HG03103 (cell line): ENCODE results near the gene SPECC1L.

ENCODE experiments used
- ATAC-seq: cut with Tn5 transposase; IDR thresholded peaks from one replicate; pipeline ENCODE4 v1.9.1; 2021; ENCODE audit warnings: low read depth; ENCODE audit not compliant: unreplicated experiment

The SPECC1L gene

DNA sequence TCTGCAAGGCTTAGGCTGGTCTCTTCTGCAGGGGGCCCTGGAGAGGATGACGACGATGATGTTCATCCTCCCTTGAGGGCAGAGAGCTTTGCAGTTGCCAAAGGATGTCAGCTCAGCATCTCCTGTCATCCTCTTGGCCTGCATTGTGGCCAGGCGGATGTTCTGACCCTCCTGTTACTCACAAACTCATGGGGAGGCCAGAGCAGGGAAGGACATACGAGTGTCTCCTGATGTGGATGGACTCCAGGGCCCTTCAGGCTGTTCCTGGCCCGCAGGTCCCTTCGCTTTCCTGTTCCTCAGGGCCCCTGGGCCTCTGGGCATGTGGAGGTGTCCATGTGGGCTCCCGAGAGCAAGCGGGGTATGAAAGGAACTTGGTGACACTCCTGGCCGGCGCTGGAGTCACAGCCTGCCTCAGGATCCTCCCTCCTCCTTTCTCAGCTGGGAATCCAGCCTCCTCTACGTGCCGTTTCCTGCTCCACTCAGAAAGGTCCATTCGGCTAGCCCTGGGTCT lies 165.3 kb downstream of the SPECC1L start:
- ATAC-seq: no peak

- ATAC-seq: no peak
Measured at GRCh38 chr22:24436553-24436952, 165.9 kb downstream of the SPECC1L start.

DNA sequence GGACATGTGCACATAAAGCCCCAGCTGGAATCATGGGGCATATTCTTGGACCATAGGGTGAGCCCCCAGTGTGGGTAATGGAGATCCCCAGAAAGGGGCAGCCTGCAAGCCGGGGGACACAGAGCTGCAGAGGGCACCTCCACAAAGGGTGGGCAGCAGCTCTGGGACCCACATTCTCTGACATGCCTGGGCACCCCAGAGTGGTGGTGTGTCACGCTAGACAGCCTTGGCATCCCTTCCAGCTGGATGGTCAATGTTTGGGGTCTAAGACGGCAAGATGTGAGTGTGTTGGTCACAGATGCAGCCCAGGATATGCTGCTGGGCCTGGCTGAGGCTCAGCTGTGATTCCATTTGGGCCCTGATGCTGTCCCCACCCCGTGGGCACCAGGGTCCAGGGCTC lies 166.5 kb downstream of the SPECC1L start:
- ATAC-seq: no peak

GRCh38 chr22:24437741-24438328 lies 167.2 kb downstream of the SPECC1L start:
- ATAC-seq: no peak

- no peak for ATAC-seq
Measured at GRCh38 chr22:24440270-24440717, 169.7 kb downstream of the SPECC1L start.

DNA sequence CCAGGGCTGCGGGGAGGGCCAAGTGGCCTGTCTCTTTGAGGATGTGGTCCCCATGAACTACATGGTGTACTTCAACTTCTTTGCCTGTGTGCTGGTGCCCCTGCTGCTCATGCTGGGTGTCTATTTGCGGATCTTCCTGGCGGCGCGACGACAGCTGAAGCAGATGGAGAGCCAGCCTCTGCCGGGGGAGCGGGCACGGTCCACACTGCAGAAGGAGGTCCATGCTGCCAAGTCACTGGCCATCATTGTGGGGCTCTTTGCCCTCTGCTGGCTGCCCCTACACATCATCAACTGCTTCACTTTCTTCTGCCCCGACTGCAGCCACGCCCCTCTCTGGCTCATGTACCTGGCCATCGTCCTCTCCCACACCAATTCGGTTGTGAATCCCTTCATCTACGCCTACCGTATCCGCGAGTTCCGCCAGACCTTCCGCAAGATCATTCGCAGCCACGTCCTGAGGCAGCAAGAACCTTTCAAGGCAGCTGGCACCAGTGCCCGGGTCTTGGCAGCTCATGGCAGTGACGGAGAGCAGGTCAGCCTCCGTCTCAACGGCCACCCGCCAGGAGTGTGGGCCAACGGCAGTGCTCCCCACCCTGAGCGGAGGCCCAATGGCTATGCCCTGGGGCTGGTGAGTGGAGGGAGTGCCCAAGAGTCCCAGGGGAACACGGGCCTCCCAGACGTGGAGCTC lies 170.2 kb downstream of the SPECC1L start:
- ATAC-seq: no peak

DNA sequence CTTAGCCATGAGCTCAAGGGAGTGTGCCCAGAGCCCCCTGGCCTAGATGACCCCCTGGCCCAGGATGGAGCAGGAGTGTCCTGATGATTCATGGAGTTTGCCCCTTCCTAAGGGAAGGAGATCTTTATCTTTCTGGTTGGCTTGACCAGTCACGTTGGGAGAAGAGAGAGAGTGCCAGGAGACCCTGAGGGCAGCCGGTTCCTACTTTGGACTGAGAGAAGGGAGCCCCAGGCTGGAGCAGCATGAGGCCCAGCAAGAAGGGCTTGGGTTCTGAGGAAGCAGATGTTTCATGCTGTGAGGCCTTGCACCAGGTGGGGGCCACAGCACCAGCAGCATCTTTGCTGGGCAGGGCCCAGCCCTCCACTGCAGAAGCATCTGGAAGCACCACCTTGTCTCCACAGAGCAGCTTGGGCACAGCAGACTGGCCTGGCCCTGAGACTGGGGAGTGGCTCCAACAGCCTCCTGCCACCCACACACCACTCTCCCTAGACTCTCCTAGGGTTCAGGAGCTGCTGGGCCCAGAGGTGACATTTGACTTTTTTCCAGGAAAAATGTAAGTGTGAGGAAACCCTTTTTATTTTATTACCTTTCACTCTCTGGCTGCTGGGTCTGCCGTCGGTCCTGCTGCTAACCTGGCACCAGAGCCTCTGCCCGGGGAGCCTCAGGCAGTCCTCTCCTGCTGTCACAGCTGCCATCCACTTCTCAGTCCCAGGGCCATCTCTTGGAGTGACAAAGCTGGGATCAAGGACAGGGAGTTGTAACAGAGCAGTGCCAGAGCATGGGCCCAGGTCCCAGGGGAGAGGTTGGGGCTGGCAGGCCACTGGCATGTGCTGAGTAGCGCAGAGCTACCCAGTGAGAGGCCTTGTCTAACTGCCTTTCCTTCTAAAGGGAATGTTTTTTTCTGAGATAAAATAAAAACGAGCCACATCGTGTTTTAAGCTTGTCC lies 171.0 kb downstream of the SPECC1L start:
- ATAC-seq: no peak

- no peak for ATAC-seq
Measured at GRCh38 chr22:24442352-24442744, 171.7 kb downstream of the SPECC1L start.

DNA sequence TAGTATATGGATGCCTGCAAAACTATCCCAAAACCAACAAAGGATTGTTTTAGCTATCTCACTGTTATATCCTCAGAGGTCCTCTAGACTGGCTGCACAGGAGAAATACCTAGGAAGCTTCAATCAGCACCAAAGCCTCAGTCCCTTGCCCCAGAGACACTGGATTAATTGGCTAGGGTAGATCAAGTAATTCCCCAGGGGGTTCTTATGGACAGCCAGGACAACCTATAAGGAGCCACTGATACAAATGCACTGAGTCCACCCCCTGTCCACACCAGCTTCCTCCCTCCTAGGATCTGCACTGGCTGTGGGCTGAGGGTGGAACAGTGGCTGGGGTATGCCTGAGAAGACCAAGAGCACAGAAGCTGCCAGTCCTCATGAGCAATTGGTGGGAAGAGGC lies 173.0 kb downstream of the SPECC1L start:
- ATAC-seq: no peak

GRCh38 chr22:24444251-24444650 lies 173.6 kb downstream of the SPECC1L start:
- ATAC-seq: no peak

GRCh38 chr22:24444729-24445466 lies 174.3 kb downstream of the SPECC1L start:
- ATAC-seq: no peak

GRCh38 chr22:24445481-24446259 lies 175.0 kb downstream of the SPECC1L start:
- no peak for ATAC-seq

GRCh38 chr22:24446260-24446611 lies 175.6 kb downstream of the SPECC1L start:
- no peak for ATAC-seq

GRCh38 chr22:24450610-24451009 lies 180.0 kb downstream of the SPECC1L start:
- no peak for ATAC-seq

- ATAC-seq: no peak
Measured at GRCh38 chr22:24451162-24451561, 180.5 kb downstream of the SPECC1L start.

DNA sequence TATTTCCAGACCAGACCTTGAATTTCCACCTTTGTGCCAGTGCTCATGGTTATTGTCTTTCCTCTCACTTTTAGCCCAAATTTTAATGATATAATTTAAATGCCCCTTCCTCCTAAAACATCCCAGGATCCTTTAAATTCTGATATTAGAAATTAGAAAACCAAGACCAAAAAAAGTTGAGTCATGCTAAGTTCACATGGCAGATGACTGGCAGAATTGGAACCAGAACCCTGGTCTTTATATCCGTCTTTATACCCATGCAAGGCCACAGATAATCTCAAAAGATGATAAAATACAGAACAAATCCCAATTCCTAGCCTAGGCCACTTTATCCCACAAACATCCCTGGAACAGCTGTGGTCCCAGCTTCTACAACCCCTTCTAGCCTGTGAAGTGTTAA lies 183.2 kb downstream of the SPECC1L start:
- no peak for ATAC-seq

GRCh38 chr22:24455039-24455438 lies 184.4 kb downstream of the SPECC1L start:
- ATAC-seq: no peak

- ATAC-seq: no peak
Measured at GRCh38 chr22:24455751-24456426, 185.3 kb downstream of the SPECC1L start.

DNA sequence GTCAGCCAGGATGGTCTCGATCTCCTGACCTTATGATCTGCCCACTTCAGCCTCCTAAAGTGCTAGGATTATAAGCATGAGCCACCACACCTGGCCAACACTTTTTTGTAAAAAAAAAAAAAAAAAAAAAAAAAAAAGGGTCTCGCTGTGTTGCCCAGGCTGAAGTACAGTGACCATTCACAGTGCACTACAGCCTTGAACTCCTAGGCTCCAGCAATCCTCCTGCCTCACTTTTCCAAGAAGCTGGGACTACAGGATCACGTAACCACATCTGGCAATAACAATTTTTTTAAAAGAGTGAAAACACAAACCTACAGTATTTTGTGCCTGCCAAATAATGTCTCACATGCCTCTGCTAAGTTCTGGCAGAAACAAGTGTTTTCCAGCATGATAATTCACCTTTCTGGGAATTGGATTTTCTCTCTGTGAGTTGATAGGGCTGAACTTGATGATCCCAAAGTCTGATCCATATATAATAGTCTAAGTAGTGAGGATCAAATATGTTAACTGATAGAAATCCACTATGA lies 187.3 kb downstream of the SPECC1L start:
- no peak for ATAC-seq
